NCI-H1930 (cell line): ENCODE measurements around the gene KCNQ1OT1.

ENCODE experiments used
- DNase-seq, 2 experiments: peaks; one replicate each; lab custom pipeline; 2025; lab: John Stamatoyannopoulos, UW

Gene KCNQ1OT1

DNA sequence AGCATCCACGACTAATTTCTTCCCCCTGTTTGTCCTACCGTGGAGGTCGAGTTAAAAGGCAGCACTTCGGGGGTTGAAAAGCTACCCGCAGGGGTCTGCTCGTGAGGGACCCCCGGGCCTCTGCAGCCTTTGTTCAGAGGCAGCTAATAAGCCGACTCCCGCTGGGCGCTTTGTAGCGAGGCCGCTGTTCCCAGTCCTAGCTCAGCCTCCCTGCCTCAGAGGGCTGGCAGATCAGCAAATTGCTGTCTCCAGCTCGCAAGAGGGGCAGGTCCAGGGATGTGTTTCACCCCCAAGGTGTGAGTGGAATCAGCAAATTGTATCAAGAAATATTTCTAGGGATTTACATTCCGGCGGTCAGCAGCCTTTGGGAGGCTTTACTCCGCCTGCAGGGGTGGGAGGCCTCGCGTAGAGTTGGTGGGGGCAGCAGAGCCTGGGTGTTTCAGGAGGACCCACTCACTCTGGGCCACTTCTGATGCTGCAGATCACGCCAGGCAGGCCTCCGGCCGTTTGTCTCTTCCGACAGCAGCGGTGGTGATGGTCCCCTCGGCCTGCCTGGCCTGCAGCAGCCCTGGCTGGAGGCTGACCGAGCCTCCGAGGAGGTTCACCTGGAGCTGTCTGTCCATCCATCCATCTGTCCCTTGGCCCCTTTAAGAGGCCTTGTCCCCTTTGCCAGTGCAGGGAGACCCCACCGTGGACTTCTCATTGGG, 21.6 kb upstream of the KCNQ1OT1 start:
- no peak for DNase-seq

DNA sequence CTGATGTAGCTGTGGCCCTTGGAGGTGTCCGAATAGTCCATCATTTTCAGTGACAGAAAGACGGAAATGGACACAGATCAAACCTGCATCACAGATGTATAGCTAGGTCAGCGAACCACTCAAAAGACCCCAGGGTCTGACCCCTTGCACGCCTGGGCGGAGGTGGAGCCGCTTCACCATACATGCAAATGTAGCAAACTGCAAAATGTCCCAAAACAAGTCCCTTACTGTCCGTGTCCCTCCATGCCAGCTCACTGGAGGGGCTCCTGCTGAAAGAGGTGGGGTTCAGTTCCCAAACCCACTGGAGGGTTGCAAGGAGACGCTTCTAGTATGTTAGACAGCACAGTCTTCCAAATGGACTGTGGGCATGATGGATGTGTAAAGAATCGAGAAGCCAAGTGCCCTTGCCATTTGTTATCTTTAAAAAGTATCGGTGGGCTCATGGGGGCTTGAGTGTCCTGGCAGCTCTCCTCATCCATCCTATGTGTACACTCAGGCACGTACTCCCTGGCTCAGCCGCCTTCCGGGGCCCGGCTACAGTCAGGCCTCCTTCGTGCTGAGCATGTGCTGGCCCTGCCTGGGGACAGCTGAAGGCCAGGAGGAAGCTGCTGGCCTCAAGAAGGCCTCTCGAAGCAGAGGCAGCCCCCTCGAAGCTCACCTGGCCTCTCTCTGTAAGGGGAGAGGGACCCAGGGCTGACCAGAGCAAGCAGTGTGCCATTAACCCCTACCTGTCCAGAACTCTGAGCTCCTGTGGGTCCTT, 20.2 kb upstream of the KCNQ1OT1 start:
- no peak for DNase-seq

DNA sequence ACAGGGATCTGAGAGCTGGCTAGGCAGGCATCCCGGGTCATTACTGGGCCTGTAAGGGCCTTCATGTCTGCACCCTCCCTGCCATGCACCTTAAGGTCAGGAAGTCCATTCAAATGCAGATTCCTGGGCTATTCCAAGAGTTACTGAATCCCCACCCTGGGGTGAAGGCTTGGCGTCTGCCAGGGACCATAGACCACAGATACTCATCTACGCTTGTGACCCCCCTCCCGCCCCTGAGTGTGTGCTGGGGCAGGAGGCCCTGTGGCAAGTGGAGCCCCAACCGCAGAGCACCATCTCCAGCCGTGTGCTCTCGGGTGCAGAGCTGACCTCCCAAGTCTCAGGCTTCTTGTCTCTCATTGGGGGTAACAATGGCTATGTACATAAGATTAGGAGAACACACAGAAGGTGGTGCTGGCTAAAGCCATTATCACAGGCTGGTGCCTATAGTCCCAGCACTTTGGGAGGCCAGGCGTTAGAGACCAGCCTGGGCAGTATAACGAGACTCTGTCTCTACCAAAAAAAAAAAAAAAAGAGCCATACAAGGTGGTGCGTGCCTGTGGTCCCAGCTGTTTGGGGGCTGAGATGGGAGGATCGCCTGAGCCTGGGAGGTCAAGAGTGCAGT, 19.1 kb upstream of the KCNQ1OT1 start:
- no peak for DNase-seq

DNA sequence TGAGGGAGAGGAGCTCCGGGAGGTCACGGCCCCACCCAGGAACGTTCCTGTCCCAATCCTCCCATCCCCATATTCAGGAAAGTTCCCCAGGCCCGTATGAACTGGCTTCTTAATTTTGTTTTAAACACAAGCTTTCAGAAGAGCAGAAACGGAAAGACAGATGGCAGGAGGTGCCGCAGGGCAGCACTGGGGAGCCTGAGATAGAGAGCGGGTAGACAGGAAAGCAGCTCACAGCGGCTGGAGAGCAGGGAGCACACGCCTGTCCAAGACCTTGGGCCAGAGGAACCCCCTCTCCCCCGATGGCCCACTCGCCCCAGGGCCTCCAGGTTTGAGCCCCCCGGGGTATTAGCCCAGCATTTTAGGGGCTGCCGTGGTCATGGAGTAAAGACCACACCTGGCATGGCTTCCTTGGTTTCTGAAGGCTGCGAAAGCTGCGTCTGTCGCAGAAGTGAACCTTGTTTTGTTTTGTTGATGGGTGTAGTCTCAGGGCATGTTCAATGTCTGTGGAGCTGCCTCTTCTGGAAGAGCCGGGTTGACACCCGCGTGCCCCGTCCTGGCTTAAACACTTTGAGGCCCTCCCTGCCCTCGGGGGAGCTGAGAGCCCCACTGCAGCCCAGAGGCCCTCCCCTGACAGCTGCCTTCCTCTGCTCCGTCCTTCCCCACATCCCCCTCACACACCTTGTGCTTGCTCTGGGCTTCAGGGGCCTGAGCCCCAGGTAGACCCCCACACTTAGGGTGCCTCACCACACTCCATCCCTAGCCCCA, 17.9 kb upstream of the KCNQ1OT1 start:
- DNase-seq = no peak

DNA sequence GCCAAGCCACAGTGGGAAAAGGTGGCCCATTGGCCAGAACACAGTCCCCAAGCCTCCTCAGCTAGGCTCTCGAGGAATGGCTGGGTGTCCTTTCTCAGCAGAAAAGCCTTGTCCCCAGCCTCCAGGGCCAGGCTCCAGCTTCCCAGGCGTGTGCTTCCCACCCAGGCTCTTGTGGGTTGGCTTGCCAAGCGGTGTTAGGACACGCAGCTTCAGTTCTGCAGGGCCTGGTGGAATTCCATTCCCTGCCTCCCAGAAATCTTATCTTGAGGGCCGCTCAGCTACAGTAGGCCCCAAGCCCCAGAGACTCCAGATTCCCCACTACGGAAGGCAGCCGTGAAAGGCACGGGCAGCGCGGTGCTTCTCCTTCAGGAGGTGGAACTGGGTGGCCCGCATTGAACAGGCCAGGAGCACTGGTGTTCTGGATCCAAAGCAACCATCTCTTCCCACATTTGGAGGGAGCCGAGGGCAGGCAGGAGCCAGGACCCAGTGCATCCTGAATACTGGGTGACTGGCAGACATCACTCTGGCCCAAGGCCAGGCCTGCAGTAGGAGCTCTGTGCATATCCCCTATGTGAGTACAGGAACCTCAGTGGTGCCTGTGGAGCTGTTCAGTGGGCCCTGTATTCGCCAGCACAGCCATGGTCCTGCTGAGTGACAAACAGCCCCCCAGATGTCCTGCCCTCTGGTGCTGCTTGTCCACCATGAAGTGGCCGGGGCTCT, 16.7 kb upstream of the KCNQ1OT1 start:
- DNase-seq = no peak

DNA sequence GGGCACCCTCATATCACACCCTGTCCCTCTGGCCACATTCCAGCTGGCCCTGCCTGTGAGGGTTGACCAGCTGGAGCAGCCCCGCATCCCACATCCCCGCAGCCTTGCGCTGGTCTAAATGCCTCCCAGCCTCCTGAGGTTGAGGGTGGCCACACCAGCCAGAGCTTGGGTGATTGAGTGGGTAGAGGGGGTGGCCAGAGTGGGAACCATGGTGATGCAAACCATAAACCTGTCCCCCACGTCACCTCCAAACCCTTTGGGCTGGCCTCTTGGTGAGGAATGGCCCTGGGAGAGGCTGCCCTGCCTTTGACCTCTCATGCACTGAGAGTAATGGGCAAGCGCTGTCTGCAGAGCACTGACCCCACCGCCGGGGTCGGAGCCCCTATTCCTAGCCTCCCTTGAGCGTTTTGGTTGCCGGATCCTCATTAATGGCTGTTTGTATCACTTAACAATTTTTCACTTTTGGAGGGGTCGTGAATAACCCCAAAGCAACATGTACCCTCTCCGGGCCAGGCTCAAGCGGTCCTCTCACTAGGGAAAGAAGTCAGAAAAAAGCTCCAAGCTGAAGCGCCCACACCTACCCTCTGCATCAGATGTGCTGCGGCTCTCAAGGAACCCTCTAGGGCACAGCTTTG, 16.0 kb upstream of the KCNQ1OT1 start:
- no peak for DNase-seq

DNA sequence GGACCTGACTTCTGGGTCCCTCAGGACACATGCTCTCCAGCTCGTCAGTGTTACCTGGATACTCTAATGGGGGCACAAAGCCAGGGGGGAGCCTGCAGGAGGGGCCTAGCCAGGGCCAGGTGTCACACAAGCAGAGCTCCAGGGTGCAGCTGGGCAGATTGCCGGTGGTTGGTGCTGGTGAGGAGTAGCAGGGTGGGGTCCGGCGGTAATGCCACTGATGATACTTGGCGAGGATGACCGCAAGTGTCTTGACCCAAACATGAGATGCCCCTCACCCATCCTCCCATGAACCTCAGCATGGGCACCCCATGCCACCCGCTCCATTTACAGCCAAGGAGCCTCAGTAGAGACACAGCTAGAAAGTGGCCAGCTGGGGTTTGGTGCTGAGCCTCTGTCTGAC, 15.1 kb upstream of the KCNQ1OT1 start:
- no peak for DNase-seq

DNA sequence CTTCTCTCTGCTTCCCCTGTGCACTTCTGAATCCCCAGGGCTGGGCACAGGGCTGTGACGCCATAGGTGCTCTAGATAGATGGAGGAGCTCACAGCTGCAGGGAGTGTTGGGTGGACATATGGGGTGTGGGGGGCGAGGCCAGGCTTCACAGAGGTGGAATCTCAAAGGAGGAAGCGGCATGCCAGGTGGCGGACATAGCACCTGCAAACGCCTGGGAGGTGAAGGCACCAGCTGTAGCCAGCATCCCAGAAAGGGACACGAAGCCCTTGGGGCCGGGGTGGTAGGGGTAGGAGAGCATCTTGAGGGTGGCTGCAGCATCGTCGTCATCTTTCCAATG, 14.6 kb upstream of the KCNQ1OT1 start:
- DNase-seq = no peak

DNA sequence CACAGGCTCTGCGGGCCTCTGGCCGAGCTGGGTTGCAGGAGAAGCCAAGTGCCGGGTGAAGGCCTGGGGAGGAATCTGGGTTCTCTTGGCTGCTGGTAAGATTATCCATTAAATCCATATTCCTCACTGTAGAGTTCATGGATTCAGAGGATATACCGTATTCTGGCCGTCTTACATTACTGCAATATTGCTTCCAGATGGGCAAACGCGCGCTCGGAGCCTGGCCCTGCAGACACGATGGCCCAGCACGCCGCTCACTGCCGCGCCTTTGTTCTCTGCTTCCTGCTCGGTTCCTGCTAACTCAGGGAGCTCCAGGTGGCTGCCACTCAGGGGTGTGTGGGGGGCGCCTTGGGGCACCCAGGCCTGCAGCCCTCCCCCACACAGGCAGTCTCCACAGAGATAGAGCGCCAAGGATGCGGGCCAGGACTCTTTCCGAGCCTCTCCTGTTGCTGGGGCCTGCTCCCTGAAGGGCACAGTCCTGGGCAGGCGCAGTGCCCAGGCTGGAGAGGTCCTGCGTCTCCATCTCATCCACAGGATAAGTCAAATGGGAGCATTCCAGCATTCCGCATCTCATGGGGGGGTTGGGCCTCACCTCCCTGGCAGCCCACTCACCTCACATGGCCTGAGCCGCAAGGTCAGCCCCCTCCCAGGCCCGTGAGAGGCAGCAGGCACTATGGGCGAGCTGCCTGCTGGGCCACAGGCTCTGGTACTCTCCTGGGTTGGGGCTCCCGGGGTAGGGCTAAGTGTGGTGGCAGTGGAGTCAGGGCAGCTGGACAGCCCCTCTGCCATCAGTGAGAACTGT, 14.1 kb upstream of the KCNQ1OT1 start:
- DNase-seq = no peak

DNA sequence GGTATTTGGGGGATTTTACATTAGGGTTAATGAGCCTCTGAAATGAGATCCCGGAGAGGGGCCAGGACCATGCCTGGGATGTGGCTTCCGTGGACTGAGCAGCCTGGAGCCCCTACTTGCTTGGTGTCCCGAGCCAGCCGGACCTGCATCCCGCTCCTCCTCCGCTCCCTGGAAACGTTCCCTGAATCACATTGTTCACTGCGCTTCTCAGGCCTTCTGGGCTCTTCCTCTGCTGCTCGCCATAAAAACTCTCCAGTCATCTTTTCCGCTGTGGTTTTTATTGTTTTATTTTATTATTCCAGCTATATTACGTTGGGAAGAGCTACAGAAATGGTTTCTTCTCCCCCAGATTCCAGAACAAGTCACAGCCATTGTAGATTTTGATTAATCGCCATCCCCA, 13.3 kb upstream of the KCNQ1OT1 start:
- DNase-seq = no peak

DNA sequence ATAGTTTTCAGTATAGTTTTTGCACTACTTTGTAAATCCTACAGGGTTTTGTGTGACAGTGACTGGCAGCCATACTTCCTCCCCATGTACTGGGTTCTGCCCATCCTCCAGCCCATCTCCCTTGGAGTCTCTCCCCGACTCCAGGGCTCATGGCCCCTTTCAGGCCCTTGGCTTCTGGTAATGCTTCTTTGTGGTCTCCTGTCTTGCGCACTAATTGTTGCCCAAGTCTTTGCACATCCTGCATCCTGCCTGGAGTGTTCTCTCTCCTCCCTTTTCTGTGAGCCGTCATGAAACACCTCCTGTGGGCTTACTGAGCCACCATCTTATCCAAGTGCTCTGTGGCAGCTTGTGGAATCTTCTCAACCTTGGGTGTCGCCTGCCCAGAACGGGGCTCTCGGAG, 11.4 kb upstream of the KCNQ1OT1 start:
- no peak for DNase-seq

DNA sequence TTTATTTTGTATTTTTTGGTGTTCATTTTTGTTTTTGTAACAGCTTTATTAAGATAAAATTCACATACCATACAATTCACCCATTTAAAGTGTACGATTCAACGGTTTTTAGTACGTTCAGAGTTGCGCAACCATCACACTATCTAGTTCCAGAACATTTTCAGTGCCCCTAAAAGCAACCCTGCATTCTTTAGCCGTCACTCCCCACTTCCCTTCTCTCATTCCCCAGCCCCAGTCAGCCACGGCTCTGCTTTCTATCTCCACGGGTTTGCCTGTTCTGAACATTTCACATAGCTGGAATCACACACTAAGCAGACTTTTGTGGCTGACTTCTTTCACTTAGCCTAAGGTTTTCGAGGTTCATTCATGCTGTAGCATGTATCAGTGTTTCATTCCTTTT, 9.6 kb upstream of the KCNQ1OT1 start:
- no peak for DNase-seq

DNA sequence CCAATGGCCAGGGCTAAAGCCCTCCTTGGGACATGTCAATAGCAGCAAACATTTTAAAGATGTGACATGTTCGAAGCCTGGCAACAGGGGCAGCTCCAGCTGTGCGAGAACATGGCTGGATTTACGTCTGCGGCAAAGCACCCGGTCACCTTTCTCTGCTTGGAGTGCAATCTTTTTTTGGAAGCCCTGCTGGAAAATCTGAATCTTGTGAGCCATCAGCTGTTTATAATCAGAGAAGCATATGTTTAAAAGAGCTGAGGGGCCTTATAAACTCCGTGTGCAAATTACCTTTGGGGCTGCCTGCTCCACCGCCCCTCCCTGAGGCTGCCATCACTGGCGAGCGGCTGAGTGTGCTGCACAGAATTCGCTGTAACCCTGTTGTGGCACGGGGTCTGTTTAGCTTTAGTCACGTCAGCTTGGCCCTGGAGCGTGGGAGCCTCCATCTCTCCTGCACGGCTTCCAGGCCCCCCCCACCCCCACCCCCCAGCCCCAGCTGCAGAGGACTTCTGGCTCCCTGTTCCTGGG, 9.0 kb upstream of the KCNQ1OT1 start:
- DNase-seq = no peak

DNA sequence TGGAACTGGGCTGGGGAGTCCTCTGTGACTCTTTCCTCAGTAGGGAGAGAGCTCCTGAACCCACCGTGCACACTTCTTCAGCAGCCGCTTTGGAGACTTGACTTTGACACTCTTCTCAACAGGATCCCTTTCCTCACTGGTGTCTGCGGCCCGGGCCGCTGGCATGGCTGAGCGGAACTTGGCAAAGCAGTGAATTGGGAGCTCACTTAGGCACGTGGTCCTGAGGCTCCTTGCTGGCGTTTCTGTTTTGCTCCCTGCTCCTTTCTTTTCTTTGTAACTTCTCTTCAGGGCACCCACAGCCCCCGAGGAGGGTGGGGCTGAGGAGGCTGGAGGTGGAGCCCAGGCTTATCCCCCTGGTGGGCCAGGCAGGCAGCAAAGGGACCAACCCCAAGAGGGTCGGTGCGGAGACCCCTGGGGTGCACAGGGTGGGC, 8.4 kb upstream of the KCNQ1OT1 start:
- no peak for DNase-seq

DNA sequence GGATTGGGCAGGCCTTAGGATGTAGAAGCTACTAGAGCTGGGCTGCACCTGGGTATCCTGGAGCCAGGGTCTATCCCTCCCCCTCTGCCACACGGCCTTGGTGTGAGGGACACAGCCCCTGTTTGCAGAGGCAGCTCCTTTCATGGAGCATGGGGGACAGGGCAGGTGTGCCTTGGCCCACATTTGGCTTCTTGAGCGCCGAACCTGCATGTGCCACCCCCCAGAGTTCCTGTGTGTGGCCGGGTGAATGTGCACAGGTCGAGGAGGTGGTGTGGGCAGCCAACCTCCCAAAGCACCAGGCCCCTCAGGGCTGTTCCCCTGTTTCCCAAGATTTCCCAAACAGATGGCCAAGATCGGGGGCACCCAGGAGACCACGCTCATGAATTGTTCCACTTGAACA, 7.9 kb upstream of the KCNQ1OT1 start:
- DNase-seq = no peak

DNA sequence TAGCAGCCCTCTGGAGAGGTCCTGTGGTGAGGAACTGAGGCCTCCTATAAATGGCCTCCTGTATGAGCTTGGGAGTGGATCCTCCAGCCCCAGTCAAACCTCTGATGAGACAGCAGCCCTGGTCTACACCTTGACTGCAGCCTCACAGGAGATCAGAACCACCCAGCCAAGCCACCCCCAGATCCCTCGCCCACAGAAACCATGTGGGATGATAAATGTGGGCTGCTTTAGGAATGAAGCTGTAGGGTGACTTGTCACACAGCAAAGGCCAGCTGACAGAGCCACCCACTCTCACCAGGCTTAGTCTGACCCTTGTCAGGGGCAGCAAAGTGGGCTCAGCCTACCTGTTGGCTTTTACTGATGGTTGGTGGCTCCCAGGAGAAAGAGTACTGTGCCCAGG, 6.5 kb upstream of the KCNQ1OT1 start:
- no peak for DNase-seq

DNA sequence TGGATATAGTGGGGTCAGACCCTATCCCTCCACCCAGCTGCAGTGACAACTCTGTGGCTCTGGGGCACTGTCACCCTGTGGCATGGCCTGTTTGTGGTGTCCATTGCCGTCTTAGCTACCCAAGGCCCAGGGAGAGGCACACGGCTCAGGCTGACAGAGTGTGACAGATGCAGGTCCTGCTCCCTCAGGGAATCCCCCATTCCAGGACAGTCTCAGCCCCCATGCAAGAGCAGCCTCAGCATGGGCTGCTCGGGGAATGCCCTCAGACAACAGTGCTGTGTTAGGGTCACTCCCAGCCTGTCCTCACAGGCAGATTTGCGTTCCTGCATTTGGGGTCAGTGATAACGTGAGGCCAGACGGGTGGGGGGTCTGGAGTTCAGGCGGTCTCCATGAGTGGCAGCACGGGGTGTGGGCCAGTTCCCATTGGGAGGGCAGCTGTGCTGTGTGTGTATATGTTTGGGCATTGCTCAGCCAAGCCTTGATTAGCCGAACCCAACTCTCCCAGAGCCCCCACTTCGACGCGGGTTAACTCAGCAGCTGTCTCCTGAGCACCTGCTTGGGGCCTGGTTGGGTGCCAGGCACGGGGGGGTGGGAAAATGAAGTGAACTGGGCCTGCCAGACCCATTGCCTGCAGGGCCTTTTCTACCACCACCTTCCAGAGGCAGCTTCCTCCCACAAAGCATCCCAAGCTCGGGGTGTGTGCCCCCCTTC, 5.3 kb upstream of the KCNQ1OT1 start:
- DNase-seq = no peak

DNA sequence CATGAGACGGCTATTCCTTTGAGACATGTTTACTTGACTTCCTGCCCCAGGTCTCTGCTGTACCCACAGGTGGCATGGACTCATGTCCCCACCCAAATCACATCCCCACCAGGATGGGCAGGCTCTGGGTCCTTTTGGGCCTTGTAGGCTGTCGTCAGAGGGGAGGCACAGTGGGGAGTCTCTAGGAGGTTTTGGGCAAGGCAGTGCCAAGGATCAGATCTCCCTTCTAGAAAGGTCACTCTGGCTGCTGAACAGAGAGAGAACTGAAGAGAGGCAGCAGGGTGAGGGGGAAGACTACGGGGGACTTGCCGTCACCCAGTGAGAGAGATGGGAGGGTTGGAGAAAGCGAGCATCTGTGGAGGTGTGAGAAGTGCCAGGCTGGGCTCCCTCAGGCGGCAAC, 4.6 kb upstream of the KCNQ1OT1 start:
- DNase-seq = no peak

DNA sequence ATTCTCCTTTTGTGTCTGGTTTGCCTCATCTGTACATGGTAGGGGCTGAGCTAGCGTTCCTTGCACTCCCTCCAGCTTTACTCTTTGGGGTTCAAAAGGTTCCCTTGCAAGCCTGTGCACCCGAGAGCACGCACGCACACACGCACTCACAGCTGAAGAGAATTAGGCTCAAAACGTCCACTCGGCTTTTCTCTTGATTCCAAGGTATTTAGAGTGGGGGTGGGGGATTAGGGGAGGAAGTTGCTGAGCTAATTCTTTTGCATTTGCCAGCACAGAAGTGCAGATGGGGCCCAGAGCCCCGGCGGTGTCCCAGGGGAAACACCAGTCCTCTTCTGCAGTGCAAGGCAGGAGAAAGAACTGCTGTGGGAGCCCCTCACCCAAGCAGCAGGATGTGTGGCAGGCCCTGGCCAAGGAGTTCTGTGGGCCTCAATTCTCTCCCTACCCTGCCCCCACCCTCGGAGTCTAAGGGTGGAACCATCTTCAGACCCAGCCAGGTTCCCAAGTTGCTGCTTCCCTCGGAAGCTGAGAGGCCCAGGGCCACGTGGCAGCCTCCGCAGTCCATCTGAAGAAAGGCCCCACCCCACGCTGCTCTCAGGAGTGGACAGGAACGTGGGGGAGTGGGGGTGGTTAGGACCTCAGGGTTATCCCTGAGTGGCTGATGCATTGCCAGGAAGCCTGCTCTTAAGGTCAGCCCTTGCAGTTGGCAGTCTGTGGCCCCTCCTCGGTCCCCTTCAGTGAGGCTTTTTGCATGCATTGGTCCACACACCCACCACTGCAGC, 3.8 kb upstream of the KCNQ1OT1 start:
- no peak for DNase-seq
